HG03342 (cell line): Measurements from ENCODE around the gene ABI2.

Experiments used
- ATAC-seq: cut with Tn5 transposase; IDR thresholded peaks from one replicate; pipeline ENCODE4 v1.9.1; 2021; ENCODE audit warnings: mild to moderate bottlenecking, moderate library complexity; ENCODE audit not compliant: unreplicated experiment

Gene ABI2

GRCh38 chr2:203470371-203470770, 142.2 kb downstream of the ABI2 start:
- ATAC-seq, result no peak

GRCh38 chr2:203471323-203471722, 143.1 kb downstream of the ABI2 start:
- no peak for ATAC-seq

- ATAC-seq, result no peak
Observed at GRCh38 chr2:203476881-203477280, 148.7 kb downstream of the ABI2 start.

GRCh38 chr2:203480623-203481022, 152.4 kb downstream of the ABI2 start:
- ATAC-seq, result no peak

GRCh38 chr2:203484266-203485112, 156.3 kb downstream of the ABI2 start:
- no peak for ATAC-seq

GRCh38 chr2:203489531-203489930, 161.3 kb downstream of the ABI2 start:
- ATAC-seq, result no peak

- ATAC-seq, result no peak
Observed at GRCh38 chr2:203490391-203490790, 162.2 kb downstream of the ABI2 start.

GRCh38 chr2:203492965-203493364, 164.8 kb downstream of the ABI2 start:
- ATAC-seq, result no peak
